ENCODE data around the gene RUNX1.

RUNX1 gene

DNA sequence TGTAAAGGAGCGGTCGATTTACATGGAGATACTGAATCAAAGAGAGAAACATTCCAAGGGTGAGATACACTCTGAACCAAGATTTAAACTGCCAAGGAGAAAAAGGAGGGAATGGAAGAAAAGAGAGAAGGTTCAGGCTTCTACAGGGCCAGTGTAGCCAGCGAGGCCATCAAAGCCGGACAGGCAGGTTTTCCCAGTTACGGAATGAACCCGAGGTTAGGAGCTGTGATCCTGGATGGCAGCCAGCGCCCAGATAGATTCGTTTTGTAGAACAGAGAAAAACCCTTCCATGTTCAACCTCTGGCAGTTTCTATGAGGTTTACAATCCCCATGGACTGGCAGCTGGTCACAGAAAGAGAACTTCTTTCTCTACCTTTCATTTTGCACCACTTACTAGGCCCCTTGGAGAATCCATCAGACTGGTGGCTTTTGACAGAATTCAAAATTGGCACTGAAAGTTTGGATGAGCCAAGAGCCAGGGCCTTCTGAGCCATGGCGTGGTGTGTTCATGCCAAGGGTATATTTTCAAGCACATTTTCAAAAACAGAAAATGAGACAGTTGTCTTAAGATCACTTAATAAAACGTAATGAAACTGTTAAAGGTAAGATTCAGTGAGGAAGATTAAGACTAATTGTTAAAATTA is 171.5 kb downstream of the RUNX1 start:
- no peak for DNase-seq (ENCODE audit: extremely low spot score)
- ChIA-PET CTCF (interaction anchor here (0.8 kb wide), 1 partner anchor 8 kb away, joined by 3 read pairs; no protein-coding TSS in a partner anchor), POLR2A (no interaction called here)
- TF ChIP-seq, protein P1, sequence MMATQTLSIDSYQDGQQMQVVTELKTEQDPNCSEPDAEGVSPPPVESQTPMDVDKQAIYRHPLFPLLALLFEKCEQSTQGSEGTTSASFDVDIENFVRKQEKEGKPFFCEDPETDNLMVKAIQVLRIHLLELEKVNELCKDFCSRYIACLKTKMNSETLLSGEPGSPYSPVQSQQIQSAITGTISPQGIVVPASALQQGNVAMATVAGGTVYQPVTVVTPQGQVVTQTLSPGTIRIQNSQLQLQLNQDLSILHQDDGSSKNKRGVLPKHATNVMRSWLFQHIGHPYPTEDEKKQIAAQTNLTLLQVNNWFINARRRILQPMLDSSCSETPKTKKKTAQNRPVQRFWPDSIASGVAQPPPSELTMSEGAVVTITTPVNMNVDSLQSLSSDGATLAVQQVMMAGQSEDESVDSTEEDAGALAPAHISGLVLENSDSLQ (IDR thresholded peaks at IDR 0.05): no peak

DNA sequence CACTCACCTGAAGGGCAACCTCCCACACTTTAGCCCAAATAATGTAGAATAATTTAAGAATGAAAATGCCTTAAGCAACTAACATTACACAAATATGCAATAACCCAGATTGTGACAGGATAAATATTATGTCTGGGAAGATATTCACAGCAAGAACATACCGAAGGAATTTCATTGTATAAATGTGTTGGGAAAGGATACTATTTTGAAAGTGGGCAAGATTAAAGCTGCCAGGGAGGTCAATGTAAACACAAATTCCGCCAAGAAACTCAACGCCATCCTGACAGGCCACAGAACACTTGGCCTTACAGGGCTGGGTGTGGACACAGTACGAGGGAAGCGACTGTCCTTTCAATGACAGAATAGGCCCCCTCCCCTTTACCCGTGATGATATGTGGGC is 173.3 kb downstream of the RUNX1 start:
- TF ChIP-seq FOXM1 (IDR thresholded peaks at IDR 0.05; ENCODE audit: borderline replicate concordance) (no peak), TARDBP (IDR thresholded peaks at IDR 0.05) (no peak), SP1 (IDR thresholded peaks at IDR 0.05) (no peak), SUZ12 (IDR thresholded peaks at IDR 0.05) (no peak), L3MBTL2 (conservative IDR thresholded peaks at IDR 0.05) (no peak), BHLHE40 (IDR thresholded peaks at IDR 0.05; ENCODE audit: borderline replicate concordance) (no peak), HDGF (IDR thresholded peaks at IDR 0.05; ENCODE audit: borderline replicate concordance) (no peak), FOXK2 (IDR thresholded peaks at IDR 0.05) (no peak), ARNT (IDR thresholded peaks at IDR 0.05) (no peak), FOXA1 (IDR thresholded peaks at IDR 0.05) (no peak), NFRKB (IDR thresholded peaks at IDR 0.05) (no peak), ELF4 (IDR thresholded peaks at IDR 0.05) (no peak), CTBP1 (IDR thresholded peaks at IDR 0.05; ENCODE audit: borderline replicate concordance) (no peak), LEF1 (IDR thresholded peaks at IDR 0.05; ENCODE audit: borderline replicate concordance) (no peak), ZNF384 (IDR thresholded peaks at IDR 0.05) (no peak)
- TF ChIP-seq, protein P1 (IDR thresholded peaks at IDR 0.05): no peak
- CTCF ChIA-PET: no interaction called here
- POLR2A ChIA-PET: interaction anchor here (1.2 kb wide), 1 partner anchor 13 kb away, joined by 5 read pairs; no protein-coding TSS in a partner anchor
- no peak for DNase-seq (ENCODE audit: extremely low spot score)

DNA sequence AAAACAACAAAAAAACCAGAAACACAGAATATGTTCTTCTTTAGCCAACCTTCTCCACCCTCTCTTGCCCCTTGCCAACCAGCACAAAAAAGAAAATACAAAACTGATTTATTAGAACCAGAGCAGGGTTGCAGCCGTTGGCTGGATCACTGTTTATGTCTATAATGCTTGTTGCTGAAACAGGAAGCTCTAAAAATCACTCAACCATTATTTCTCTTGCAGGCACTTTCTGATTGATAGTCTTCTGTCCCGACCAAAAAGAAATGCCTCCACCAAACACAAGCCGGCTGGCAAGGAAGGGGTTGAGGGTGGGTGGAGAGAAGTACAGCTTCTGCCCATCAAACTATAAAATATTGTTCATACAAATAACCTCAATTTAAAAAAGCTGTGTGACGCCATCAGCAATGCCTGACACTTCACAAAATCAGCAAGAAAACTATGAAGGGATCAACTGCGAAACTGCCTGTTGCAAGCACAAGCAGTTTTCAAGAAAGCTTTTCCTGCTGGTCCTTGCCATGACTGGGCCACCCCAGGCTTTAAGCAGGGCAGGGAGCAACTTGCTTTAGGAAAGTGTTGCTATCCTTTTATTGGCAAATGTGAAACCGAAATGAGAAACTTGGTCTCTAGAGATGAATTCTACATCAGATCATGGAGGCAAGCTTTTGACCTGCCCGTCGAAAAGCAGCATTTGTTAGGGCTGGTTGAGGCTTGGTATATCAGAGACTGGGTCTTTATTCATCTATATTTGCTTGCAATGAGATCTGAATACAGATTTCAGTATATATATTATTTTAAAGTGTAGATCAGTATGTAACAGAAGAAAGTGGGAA is 174.2 kb downstream of the RUNX1 start:
- ChIA-PET CTCF (no interaction called here), POLR2A (interaction anchor here (1.2 kb wide), 1 partner anchor 14 kb away, joined by 5 read pairs; no protein-coding TSS in a partner anchor)
- no peak for DNase-seq (ENCODE audit: extremely low spot score)
- no peak for TF ChIP-seq TARDBP (IDR thresholded peaks at IDR 0.05)
- TF ChIP-seq FOXK2 (IDR thresholded peaks at IDR 0.05): no peak
- no peak for TF ChIP-seq SP1 (IDR thresholded peaks at IDR 0.05)
- no peak for TF ChIP-seq FOXA1 (IDR thresholded peaks at IDR 0.05)
- no peak for TF ChIP-seq ELF4 (IDR thresholded peaks at IDR 0.05)
- no peak for TF ChIP-seq HDGF (IDR thresholded peaks at IDR 0.05; ENCODE audit: borderline replicate concordance)
- TF ChIP-seq BHLHE40 (IDR thresholded peaks at IDR 0.05; ENCODE audit: borderline replicate concordance): no peak
- no peak for TF ChIP-seq ARNT (IDR thresholded peaks at IDR 0.05)
- TF ChIP-seq ZNF384 (IDR thresholded peaks at IDR 0.05): no peak
- no peak for TF ChIP-seq LEF1 (IDR thresholded peaks at IDR 0.05; ENCODE audit: borderline replicate concordance)
- TF ChIP-seq NFRKB (IDR thresholded peaks at IDR 0.05): no peak
- TF ChIP-seq FOXM1 (IDR thresholded peaks at IDR 0.05; ENCODE audit: borderline replicate concordance): no peak
- no peak for TF ChIP-seq SUZ12 (IDR thresholded peaks at IDR 0.05)
- no peak for TF ChIP-seq L3MBTL2 (conservative IDR thresholded peaks at IDR 0.05)
- TF ChIP-seq, protein P1 (IDR thresholded peaks at IDR 0.05): no peak
- no peak for TF ChIP-seq CTBP1 (IDR thresholded peaks at IDR 0.05; ENCODE audit: borderline replicate concordance)

DNA sequence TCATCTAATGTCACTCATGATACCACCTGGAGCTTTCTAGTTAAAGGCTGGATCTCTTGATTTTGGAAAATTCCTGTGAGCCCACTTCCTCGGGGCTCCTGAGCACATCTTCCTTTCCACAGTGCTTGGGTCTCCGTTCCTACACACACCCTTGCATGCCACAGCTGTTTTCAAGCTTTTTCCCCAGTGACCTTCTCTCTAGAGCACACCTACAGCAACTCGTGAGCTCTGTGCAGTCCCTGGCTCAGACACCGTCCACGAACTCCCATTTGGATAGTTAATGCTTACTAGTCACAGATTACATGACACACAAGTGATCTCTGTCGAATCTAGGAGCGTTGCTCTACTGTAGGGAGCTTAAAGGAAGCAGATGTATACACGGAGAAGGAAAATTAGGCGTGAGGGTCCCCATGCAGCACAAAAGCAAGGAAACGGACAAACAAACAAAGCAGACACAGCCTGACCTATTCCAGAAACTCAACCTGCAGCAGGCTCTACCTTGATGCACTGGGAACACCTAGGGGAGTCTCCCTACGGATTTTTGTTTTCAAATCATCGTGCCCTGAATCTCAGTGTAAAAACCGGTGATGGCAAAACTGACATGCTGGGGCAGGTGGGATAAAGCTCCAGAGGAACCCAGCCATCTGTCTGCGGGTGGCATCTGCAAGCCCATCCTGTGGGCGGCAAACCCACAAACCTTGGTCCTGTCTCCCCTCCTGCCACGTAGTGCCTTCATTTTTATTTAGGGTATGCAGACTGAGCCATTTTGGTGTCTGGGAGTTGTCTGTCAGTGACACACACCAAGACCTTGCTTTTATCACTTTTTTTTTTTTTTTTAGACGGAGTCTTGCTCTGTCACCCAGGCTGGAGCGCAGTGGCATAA is 177.8 kb downstream of the RUNX1 start:
- ChIA-PET POLR2A (no interaction called here), CTCF (no interaction called here)
- no peak for TF ChIP-seq FOXK2 (IDR thresholded peaks at IDR 0.05)
- TF ChIP-seq L3MBTL2 (conservative IDR thresholded peaks at IDR 0.05): no peak
- no peak for TF ChIP-seq LEF1 (IDR thresholded peaks at IDR 0.05; ENCODE audit: borderline replicate concordance)
- TF ChIP-seq CTBP1 (IDR thresholded peaks at IDR 0.05; ENCODE audit: borderline replicate concordance): no peak
- no peak for TF ChIP-seq FOXA1 (IDR thresholded peaks at IDR 0.05)
- TF ChIP-seq HDGF (IDR thresholded peaks at IDR 0.05; ENCODE audit: borderline replicate concordance): no peak
- TF ChIP-seq ZNF384 (IDR thresholded peaks at IDR 0.05): no peak
- TF ChIP-seq ELF4 (IDR thresholded peaks at IDR 0.05): no peak
- TF ChIP-seq SP1 (IDR thresholded peaks at IDR 0.05): no peak
- no peak for DNase-seq (ENCODE audit: extremely low spot score)

DNA sequence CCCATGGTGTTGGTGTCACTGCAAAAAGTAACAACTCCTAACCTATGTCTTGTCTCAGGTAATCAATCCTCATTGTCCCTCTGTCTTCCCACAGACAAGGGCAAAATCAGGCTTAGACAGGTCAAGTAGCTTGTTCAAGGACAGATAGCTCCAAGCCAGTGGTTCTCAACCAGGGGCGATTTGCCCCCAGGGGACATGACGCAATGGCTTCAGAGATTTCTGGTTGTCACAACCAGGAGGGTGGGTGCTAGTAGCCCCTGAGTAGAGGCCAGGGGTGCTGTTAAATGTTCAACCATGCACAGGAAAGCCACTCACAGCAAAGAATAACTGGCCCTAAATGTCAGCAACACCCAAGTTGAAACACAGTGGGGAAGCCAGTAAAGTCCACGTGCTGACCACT is 178.9 kb downstream of the RUNX1 start:
- DNase-seq (ENCODE audit: extremely low spot score): no peak
- CTCF ChIA-PET: no interaction called here
- POLR2A ChIA-PET: no interaction called here
- TF ChIP-seq, protein P1 (IDR thresholded peaks at IDR 0.05): no peak
- TF ChIP-seq LEF1 (IDR thresholded peaks at IDR 0.05; ENCODE audit: borderline replicate concordance) (no peak), TARDBP (IDR thresholded peaks at IDR 0.05) (no peak), HDGF (IDR thresholded peaks at IDR 0.05; ENCODE audit: borderline replicate concordance) (no peak)

Measured in HEK293T (cell line).